Measurements from ENCODE around the gene PCSK5. TPM values are rescaled to one million over a fixed set of nuclear protein-coding genes. Genes with fewer than 3 reads are reported as not detected.

Gene PCSK5
- polyA plus RNA-seq, 1 experiment, result 1.6 TPM

DNA sequence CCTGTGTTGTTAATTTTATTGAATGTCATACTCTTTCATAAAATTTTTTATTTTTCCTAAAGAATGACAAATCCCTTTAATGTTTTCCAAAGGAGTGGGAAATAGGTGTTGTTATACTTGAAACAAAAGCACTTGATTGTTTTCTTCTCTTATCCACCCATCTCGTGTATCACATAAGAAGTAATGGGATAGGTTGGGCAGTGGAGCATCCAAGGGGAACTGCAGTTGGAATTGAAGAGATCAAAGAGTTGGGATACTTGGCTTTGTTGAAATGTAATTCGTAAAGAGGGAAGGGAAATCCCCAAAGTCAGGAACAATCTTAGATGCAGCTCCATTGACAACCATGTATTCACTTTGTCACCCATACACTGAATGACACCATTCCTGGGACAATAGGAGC is 148.0 kb downstream of the PCSK5 start:
- Histone ChIP-seq H3K9me3 (ENCODE audit: control insufficient read depth, insufficient read depth, low read length) (no peaks in the 10 kb centered on the region), H3K4me3 (ENCODE audit: low read depth, low read length) (no peak overlapping the region), H3K27me3 (ENCODE audit: control insufficient read depth, insufficient read depth, low read length) (no peaks in the 10 kb centered on the region), H3K27ac (ENCODE audit: low read depth, low read length) (no peak overlapping the region)
- no peak for DNase-seq (ENCODE audit: low read depth, low spot score)
- ChIA-PET POLR2A (no interaction called here), CTCF (no interaction called here)
- TF ChIP-seq CTCF (IDR thresholded peaks at IDR 0.05; ENCODE audit: low read depth, low read length), result no peak

DNA sequence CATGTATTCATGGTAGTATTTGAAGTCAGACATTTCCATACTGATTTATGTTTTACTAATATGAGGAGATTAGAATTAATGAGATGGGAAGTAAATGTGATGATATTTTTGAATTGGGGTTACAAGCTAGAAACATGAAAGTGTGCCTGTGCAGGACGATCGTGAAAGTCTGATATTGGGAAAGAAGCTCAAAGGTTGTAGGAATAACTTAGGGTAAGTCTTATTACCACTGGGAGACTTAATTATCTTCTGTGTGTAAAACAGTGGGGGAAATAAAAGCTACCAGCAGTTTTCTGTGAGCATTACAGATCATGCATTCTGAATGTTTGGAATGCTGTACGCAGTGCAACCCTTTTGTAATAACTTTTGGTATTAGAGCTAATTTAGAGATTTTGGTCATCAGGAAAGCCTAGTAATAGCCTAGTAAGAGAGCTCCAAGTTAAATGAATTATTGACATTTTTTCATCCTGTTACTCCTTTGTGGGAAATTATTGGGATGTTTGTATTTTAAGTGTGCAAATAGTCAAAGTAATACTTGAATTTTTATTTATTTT is 153.9 kb downstream of the PCSK5 start:
- Histone ChIP-seq H3K4me3 (ENCODE audit: low read depth, low read length) (no peak overlapping the region), H3K9me3 (ENCODE audit: control insufficient read depth, insufficient read depth, low read length) (no peaks in the 10 kb centered on the region), H3K27me3 (ENCODE audit: control insufficient read depth, insufficient read depth, low read length) (no peaks in the 10 kb centered on the region), H3K27ac (ENCODE audit: low read depth, low read length) (no peak overlapping the region)
- no peak for TF ChIP-seq CTCF (IDR thresholded peaks at IDR 0.05; ENCODE audit: low read depth, low read length)
- ChIA-PET POLR2A (no interaction called here), CTCF (no interaction called here)
- no peak for DNase-seq (ENCODE audit: low read depth, low spot score)

DNA sequence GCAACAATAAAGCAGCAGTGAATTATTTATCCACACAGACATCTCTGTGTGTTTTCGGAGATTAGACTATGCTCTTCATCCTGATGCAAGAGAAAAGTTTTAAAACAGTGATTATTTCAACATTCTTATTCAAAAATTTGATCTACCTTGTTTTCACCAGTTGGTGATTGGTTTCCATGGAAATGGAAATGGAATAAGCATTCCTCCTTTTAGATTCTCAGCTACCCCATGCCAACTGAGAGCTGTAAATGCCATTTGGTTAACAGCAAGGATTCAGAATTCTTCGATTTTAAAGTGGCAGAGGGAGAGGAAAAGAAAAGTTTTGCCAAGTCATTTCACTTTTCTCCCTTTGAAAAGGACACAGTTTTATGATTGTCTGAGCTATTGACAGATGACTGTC is 154.7 kb downstream of the PCSK5 start:
- no peak for DNase-seq (ENCODE audit: low read depth, low spot score)

GRCh38 chr9:76049341-76049740 is 158.9 kb downstream of the PCSK5 start:
- TF ChIP-seq CTCF (IDR thresholded peaks at IDR 0.05; ENCODE audit: low read depth, low read length), result no peak
- no peaks in the 10 kb centered on the region for H3K27me3 ChIP-seq (ENCODE audit: control insufficient read depth, insufficient read depth, low read length)
- DNase-seq (ENCODE audit: low read depth, low spot score), result no peak
- H3K27ac ChIP-seq (ENCODE audit: low read depth, low read length), result no peak overlapping the region
- CTCF ChIA-PET, result no interaction called here
- POLR2A ChIA-PET, result no interaction called here
- no peaks in the 10 kb centered on the region for H3K9me3 ChIP-seq (ENCODE audit: control insufficient read depth, insufficient read depth, low read length)
- H3K4me3 ChIP-seq (ENCODE audit: low read depth, low read length), result no peak overlapping the region

More for the DNA sequence above, 154.7 kb downstream of the PCSK5 start:
- ChIA-PET CTCF (no interaction called here), POLR2A (no interaction called here)
- no peaks in the 10 kb centered on the region for H3K27me3 ChIP-seq (ENCODE audit: control insufficient read depth, insufficient read depth, low read length)
- no peak overlapping the region for H3K27ac ChIP-seq (ENCODE audit: low read depth, low read length)
- no peak overlapping the region for H3K4me3 ChIP-seq (ENCODE audit: low read depth, low read length)
- H3K9me3 ChIP-seq (ENCODE audit: control insufficient read depth, insufficient read depth, low read length), result no peaks in the 10 kb centered on the region
- TF ChIP-seq CTCF (IDR thresholded peaks at IDR 0.05; ENCODE audit: low read depth, low read length), result no peak

- Histone ChIP-seq H3K9me3 (ENCODE audit: control insufficient read depth, insufficient read depth, low read length) (no peaks in the 10 kb centered on the region), H3K27me3 (ENCODE audit: control insufficient read depth, insufficient read depth, low read length) (no peaks in the 10 kb centered on the region), H3K27ac (ENCODE audit: low read depth, low read length) (no peak overlapping the region), H3K4me3 (ENCODE audit: low read depth, low read length) (no peak overlapping the region)
- CTCF ChIA-PET, result interaction anchor here (0.7 kb wide), 1 partner anchor 32 kb away, joined by 3 read pairs; no protein-coding TSS in a partner anchor
- TF ChIP-seq CTCF (IDR thresholded peaks at IDR 0.05; ENCODE audit: low read depth, low read length), result no peak
- POLR2A ChIA-PET, result no interaction called here
- DNase-seq (ENCODE audit: low read depth, low spot score), result no peak
Observed at GRCh38 chr9:76067696-76068095, 177.2 kb downstream of the PCSK5 start.
